Measurements from ENCODE around the gene SRPRB. TPM values are rescaled to one million over a fixed set of nuclear protein-coding genes. Genes with fewer than 3 reads are reported as not detected.

The SRPRB gene
- total and polyA plus RNA-seq, 2 experiments from 2014 or later, result 29.2 to 40.9 TPM

DNA sequence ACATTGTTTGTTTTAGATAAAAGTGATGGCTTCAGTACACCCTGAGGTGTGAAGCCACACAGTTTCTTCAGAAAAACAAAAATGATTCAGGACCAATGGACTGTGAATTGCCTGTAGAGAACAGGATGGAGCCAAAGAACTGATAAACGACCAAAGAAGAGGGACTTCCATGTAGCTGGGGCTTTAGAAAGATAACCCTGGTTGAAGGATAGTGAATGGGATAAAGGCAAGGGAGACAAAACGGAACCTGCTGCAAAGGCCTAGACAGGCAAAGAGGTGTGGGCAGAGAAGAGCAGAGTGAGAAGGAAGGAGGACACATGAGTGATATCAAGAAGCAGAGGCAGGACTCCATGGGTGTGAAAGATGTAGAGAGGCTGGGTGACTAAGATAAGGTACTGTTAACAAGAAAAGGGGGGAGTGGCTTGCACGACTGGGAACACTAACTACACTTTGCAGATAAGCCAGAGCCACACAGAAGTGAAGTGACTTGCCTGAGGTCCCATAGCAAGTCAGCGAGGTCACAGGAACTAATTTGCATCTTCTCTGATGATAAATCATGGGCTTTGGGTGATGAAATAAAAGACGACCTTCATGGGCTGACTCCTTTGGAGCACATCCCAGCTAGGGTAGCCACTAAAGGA, 45.8 kb downstream of the SRPRB start:
- no peaks in the 10 kb centered on the region for H3K9me3 ChIP-seq (ENCODE audit: low read depth)
- H3K4me1 ChIP-seq (ENCODE audit: low read depth), result no peaks in the 10 kb centered on the region
- no peak overlapping the region for H3K4me3 ChIP-seq
- H3K27me3 ChIP-seq, result no peaks in the 10 kb centered on the region
- H3K36me3 ChIP-seq, result no peaks in the 10 kb centered on the region
- no peak overlapping the region for H3K27ac ChIP-seq
- TF ChIP-seq, protein P1, sequence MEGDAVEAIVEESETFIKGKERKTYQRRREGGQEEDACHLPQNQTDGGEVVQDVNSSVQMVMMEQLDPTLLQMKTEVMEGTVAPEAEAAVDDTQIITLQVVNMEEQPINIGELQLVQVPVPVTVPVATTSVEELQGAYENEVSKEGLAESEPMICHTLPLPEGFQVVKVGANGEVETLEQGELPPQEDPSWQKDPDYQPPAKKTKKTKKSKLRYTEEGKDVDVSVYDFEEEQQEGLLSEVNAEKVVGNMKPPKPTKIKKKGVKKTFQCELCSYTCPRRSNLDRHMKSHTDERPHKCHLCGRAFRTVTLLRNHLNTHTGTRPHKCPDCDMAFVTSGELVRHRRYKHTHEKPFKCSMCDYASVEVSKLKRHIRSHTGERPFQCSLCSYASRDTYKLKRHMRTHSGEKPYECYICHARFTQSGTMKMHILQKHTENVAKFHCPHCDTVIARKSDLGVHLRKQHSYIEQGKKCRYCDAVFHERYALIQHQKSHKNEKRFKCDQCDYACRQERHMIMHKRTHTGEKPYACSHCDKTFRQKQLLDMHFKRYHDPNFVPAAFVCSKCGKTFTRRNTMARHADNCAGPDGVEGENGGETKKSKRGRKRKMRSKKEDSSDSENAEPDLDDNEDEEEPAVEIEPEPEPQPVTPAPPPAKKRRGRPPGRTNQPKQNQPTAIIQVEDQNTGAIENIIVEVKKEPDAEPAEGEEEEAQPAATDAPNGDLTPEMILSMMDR (IDR thresholded peaks at IDR 0.05; ENCODE audit: low read depth, low read length), result no peak
- DNase-seq (ENCODE audit: low read depth in 1 of 2, low spot score in 1 of 2), result no peak

DNA sequence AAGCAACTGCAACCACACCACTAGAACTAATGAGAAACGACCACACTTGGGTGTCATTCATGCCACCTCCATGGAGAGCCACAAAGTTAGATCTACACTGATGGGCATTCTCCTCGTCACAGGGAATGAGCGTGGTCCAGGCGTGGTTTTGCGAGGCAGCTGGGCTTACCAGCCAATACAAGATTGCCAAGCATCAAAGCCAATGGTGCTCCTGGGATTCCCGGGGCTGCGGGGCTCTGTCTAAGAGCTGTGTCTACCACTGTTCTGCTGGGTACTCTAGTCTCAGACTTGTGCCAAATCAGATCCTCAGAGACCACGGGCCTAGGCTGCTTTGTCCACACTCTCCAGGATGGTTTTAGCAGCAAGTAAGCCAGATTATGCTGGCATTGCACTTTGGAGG, 46.3 kb downstream of the SRPRB start:
- Histone ChIP-seq H3K9me3 (ENCODE audit: low read depth) (no peaks in the 10 kb centered on the region), H3K4me1 (ENCODE audit: low read depth) (no peaks in the 10 kb centered on the region), H3K36me3 (no peaks in the 10 kb centered on the region), H3K27me3 (no peaks in the 10 kb centered on the region), H3K27ac (no peak overlapping the region), H3K4me3 (no peak overlapping the region)
- no peak for DNase-seq (ENCODE audit: low read depth in 1 of 2, low spot score in 1 of 2)
- TF ChIP-seq, protein P1 (IDR thresholded peaks at IDR 0.05; ENCODE audit: low read depth, low read length), result no peak

DNA sequence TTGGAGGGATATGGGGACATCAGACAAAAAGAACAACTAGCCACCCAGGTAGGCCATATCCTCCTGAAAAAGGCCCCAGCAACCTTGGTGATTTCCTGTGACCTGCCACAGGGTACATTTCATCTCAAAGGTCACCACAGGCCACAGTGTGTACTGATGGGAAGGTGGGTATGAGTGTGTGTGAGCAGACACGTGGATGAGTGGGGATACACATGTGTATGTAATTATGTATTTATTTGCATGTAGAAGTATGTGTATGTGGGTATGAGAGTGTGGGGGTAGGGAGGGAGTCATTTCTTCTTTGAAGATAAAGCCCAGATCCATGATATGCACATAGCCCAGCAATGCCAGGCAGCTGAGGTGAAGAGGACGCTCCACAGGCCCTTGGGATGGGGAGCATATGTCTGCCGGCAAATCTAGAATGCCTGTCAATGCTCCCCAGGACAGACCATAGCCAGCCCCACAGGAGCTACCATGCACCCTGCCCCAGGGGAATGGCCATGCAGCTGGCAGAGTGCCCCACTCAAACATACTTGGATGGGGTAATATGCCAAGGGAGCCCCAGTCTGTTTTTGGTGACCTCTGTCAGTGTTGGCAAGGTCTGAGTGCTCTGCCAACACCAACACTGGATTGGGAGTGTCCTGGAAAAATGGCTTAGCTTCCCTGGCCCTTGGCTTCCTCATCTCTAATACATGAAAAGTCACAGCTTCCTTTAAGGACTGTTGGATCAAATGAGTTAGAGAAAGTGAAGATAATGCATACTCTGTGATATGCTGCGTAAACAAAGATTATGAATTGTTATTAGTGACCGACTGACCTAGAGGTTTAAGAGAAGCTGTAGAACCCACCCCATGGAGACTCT, 47.7 kb downstream of the SRPRB start:
- H3K4me1 ChIP-seq (ENCODE audit: low read depth), result no peaks in the 10 kb centered on the region

DNA sequence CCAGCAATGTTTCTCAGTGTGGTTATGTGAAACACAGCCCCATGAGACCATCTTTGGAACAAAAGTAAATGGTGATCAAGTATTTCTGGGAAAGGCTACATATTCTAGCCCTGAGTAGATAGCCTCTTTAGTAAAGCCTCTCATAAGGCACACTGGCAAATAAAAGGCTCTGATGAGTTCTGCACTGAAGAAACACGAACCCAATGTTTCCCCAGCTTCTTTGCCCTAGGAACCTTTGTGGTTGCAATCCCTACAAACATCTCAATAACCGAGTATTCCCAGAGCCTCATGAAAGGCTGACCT, 48.3 kb downstream of the SRPRB start:
- no peaks in the 10 kb centered on the region for H3K4me1 ChIP-seq (ENCODE audit: low read depth)
- TF ChIP-seq, protein P1 (IDR thresholded peaks at IDR 0.05; ENCODE audit: low read depth, low read length), result no peak
- H3K9me3 ChIP-seq (ENCODE audit: low read depth), result no peaks in the 10 kb centered on the region
- H3K36me3 ChIP-seq, result no peaks in the 10 kb centered on the region
- no peak overlapping the region for H3K27ac ChIP-seq
- H3K27me3 ChIP-seq, result no peaks in the 10 kb centered on the region
- H3K4me3 ChIP-seq, result no peak overlapping the region
- no peak for DNase-seq (ENCODE audit: low read depth in 1 of 2, low spot score in 1 of 2)

More for the DNA sequence above, 47.7 kb downstream of the SRPRB start:
- TF ChIP-seq, protein P1 (IDR thresholded peaks at IDR 0.05; ENCODE audit: low read depth, low read length), result no peak
- H3K9me3 ChIP-seq (ENCODE audit: low read depth), result no peaks in the 10 kb centered on the region
- no peak overlapping the region for H3K4me3 ChIP-seq
- no peaks in the 10 kb centered on the region for H3K27me3 ChIP-seq
- DNase-seq (ENCODE audit: low read depth in 1 of 2, low spot score in 1 of 2), result no peak
- no peak overlapping the region for H3K27ac ChIP-seq
- no peaks in the 10 kb centered on the region for H3K36me3 ChIP-seq

DNA sequence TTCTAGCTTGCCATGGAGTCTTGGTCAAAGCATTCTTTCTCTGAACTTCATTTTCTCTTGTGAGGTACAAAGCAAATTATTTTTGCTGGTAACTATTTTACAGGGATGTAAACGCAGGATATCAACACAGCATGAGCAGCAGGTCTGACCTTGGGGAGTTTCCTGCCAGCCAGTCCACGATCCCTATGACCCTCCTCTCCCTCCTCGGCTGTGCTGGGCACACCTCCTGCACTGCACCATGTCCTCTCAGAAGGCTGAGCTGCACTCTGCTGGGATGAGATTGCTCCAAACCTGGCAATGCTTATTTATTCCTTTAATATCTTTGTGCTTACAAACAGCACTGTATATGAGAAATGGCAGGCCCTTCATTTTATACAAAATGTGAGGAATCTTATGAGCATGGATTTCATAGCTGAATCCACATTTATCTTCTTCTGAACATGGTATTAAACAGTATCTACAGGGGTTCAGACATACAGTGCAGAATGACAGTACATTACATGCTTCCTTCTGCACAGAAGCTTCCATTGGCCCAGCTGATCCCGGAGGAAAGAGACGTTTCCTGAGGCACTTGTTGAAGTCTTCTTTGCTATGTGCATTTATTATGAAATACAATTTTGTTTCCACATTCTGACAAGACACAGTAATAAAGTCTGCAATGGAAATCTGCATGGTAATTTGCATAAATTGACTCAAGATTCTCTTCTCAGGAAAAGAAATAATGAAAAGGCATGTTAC, 48.8 kb downstream of the SRPRB start:
- H3K27ac ChIP-seq, result no peak overlapping the region
- no peak for DNase-seq (ENCODE audit: low read depth in 1 of 2, low spot score in 1 of 2)
- no peak overlapping the region for H3K4me3 ChIP-seq
- no peaks in the 10 kb centered on the region for H3K36me3 ChIP-seq
- no peaks in the 10 kb centered on the region for H3K9me3 ChIP-seq (ENCODE audit: low read depth)
- H3K27me3 ChIP-seq, result no peaks in the 10 kb centered on the region
- TF ChIP-seq, protein P1 (IDR thresholded peaks at IDR 0.05; ENCODE audit: low read depth, low read length), result no peak
- H3K4me1 ChIP-seq (ENCODE audit: low read depth), result no peaks in the 10 kb centered on the region

Data from cardiac muscle cell (in vitro differentiated cells and primary cell).